ENCODE results near the gene KRTAP26-1. TPM values are rescaled to one million over a fixed set of nuclear protein-coding genes. Genes with fewer than 3 reads are reported as not detected.
A peak's percentile ranks its signal among the peaks of the same experiment; 100 is the strongest.

The KRTAP26-1 gene
- total RNA-seq, 1 donor from 2014 or later: not detected

DNA sequence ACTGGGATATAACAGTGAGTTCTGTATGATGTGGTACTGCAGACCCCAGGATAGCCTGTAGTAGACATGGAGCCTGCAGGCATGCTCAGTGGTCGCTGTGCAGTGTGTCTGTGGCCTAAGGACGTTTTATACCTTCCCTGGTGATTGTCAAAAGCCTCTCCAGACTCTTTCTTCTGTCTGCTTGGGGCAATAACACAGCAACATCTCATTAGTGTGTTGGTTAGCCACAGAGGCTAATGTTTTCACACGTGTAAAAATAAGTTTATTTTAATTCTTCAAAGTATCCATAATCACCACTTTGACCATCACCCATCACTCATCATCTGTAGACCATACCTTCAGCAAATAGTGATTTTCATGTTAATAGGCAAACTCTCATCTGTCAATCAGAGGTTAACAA lies 37.3 kb downstream of the KRTAP26-1 start, which contains the start of gene KRTAP24-1:
TSS of gene KRTAP24-1 (minus strand) at position 101 of the 400 bp plus-strand sequence. CDS start at position 83, 18 bp downstream.
- no peaks in the 10 kb centered on the region for H3K4me1 ChIP-seq
- no peak for DNase-seq (ENCODE audit: extremely low spot score in 2 of 2)
- no peaks in the 10 kb centered on the region for H3K27me3 ChIP-seq
- no peak within 1 kb of the TSS for H3K4me3 ChIP-seq
- TF ChIP-seq POLR2A (IDR thresholded peaks at IDR 0.05): no peak
- no peak for TF ChIP-seq POLR2AphosphoS5 (IDR thresholded peaks at IDR 0.05; ENCODE audit: insufficient read depth in 1 of 2, low read depth in 1 of 2)
- no peak within 1 kb of the TSS for H3K27ac ChIP-seq
- no peaks in the 10 kb centered on the region for H3K36me3 ChIP-seq
- intact Hi-C loops (cut with DNase I): no loop called here
- H3K9me3 ChIP-seq: no peaks in the 10 kb centered on the region

GRCh38 chr21:30271611-30272010 lies 48.5 kb downstream of the KRTAP26-1 start:
- Histone ChIP-seq H3K27me3 (no peaks in the 10 kb centered on the region), H3K4me1 (peaks cover 17% of the 10 kb centered on the region), H3K27ac (no peak overlapping the region), H3K9me3 (no peaks in the 10 kb centered on the region), H3K36me3 (no peaks in the 10 kb centered on the region), H3K4me3 (no peak overlapping the region)
- intact Hi-C loops (cut with DNase I): no loop called here
- no peak for DNase-seq (ENCODE audit: extremely low spot score in 2 of 2)
- TF ChIP-seq POLR2AphosphoS5 (IDR thresholded peaks at IDR 0.05; ENCODE audit: insufficient read depth in 1 of 2, low read depth in 1 of 2) (no peak), CTCF (IDR thresholded peaks at IDR 0.05) (no peak), POLR2A (IDR thresholded peaks at IDR 0.05) (no peak)

- Histone ChIP-seq H3K27ac (no peak overlapping the region), H3K4me1 (peaks cover 17% of the 10 kb centered on the region), H3K4me3 (no peak overlapping the region), H3K36me3 (no peaks in the 10 kb centered on the region), H3K27me3 (no peaks in the 10 kb centered on the region), H3K9me3 (no peaks in the 10 kb centered on the region)
- no peak for DNase-seq (ENCODE audit: extremely low spot score in 2 of 2)
- no peak for TF ChIP-seq POLR2A (IDR thresholded peaks at IDR 0.05)
- no peak for TF ChIP-seq CTCF (IDR thresholded peaks at IDR 0.05)
- no peak for TF ChIP-seq POLR2AphosphoS5 (IDR thresholded peaks at IDR 0.05; ENCODE audit: insufficient read depth in 1 of 2, low read depth in 1 of 2)
- intact Hi-C loops (cut with DNase I): no loop called here
Observed at GRCh38 chr21:30271156-30271555, 49.0 kb downstream of the KRTAP26-1 start.

GRCh38 chr21:30269803-30270530 lies 50.1 kb downstream of the KRTAP26-1 start:
- H3K4me3 ChIP-seq: no peak overlapping the region
- intact Hi-C loops (cut with DNase I): no loop called here
- H3K36me3 ChIP-seq: no peaks in the 10 kb centered on the region
- H3K9me3 ChIP-seq: no peaks in the 10 kb centered on the region
- peaks cover 17% of the 10 kb centered on the region for H3K4me1 ChIP-seq
- H3K27ac ChIP-seq: peak overlapping the region; percentile 20
- DNase-seq (ENCODE audit: extremely low spot score in 2 of 2): no peak
- H3K27me3 ChIP-seq: no peaks in the 10 kb centered on the region
- TF ChIP-seq POLR2AphosphoS5 (IDR thresholded peaks at IDR 0.05; ENCODE audit: insufficient read depth in 1 of 2, low read depth in 1 of 2) (no peak), CTCF (IDR thresholded peaks at IDR 0.05) (no peak), POLR2A (IDR thresholded peaks at IDR 0.05) (no peak)

Small RNA genes within 50 kb of the gene (small RNA-seq; reads per million reads assigned to genes)
- gene KRTAP23-1: not detected

Other genes starting within 250 kb of the KRTAP26-1 start
- 2.2 TPM for gene CLDN17, start 153.5 kb downstream of the KRTAP26-1 start, total RNA-seq
- gene CLDN8, start 104.2 kb downstream of the KRTAP26-1 start, total RNA-seq: 8.8 TPM
- gene KRTAP24-1, start 37.4 kb downstream of the KRTAP26-1 start, total RNA-seq: not detected
- not detected for gene KRTAP25-1, start 30.8 kb downstream of the KRTAP26-1 start, total RNA-seq
- not detected for gene KRTAP27-1, start 17.4 kb upstream of the KRTAP26-1 start, total RNA-seq
- not detected for gene KRTAP23-1, start 28.3 kb upstream of the KRTAP26-1 start, total RNA-seq
- not detected for gene KRTAP13-2, start 52.0 kb upstream of the KRTAP26-1 start, total RNA-seq
- not detected for gene KRTAP13-1, start 75.7 kb upstream of the KRTAP26-1 start, total RNA-seq
- not detected for gene KRTAP13-3, start 105.6 kb upstream of the KRTAP26-1 start, total RNA-seq
- not detected for gene KRTAP13-4, start 109.9 kb upstream of the KRTAP26-1 start, total RNA-seq
- gene KRTAP15-1, start 120.0 kb upstream of the KRTAP26-1 start, total RNA-seq: not detected
- not detected for gene KRTAP19-1, start 160.1 kb upstream of the KRTAP26-1 start, total RNA-seq
- gene KRTAP19-2, start 167.1 kb upstream of the KRTAP26-1 start, total RNA-seq: not detected
- not detected for gene KRTAP19-3, start 171.7 kb upstream of the KRTAP26-1 start, total RNA-seq
- gene KRTAP19-4, start 176.8 kb upstream of the KRTAP26-1 start, total RNA-seq: not detected
- gene KRTAP19-5, start 181.8 kb upstream of the KRTAP26-1 start, total RNA-seq: not detected
- not detected for gene KRTAP19-6, start 221.5 kb upstream of the KRTAP26-1 start, total RNA-seq
- gene KRTAP19-7, start 241.0 kb upstream of the KRTAP26-1 start, total RNA-seq: not detected